ENCODE results near the gene NRXN2.

GRCh38 chr11:64560139-64560771 lies 162.7 kb downstream of the NRXN2 start:
- no peak for TF ChIP-seq ZNF280D (CRISPR knock-in tag; IDR thresholded peaks at IDR 0.05)
- TF ChIP-seq RAD51 (IDR thresholded peaks at IDR 0.05; ENCODE audit: borderline replicate concordance): no peak
- TF ChIP-seq CHD2 (IDR thresholded peaks at IDR 0.05; ENCODE audit: low read depth, low read length): no peak
- TF ChIP-seq, protein P1, sequence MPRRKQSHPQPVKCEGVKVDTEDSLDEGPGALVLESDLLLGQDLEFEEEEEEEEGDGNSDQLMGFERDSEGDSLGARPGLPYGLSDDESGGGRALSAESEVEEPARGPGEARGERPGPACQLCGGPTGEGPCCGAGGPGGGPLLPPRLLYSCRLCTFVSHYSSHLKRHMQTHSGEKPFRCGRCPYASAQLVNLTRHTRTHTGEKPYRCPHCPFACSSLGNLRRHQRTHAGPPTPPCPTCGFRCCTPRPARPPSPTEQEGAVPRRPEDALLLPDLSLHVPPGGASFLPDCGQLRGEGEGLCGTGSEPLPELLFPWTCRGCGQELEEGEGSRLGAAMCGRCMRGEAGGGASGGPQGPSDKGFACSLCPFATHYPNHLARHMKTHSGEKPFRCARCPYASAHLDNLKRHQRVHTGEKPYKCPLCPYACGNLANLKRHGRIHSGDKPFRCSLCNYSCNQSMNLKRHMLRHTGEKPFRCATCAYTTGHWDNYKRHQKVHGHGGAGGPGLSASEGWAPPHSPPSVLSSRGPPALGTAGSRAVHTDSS (CRISPR knock-in tag; conservative IDR thresholded peaks at IDR 0.05): no peak
- no peak for TF ChIP-seq ZNF580 (CRISPR knock-in tag; IDR thresholded peaks at IDR 0.05; ENCODE audit: borderline replicate concordance, low read depth)
- no peak for TF ChIP-seq MXD1 (CRISPR knock-in tag; IDR thresholded peaks at IDR 0.05)
- TF ChIP-seq FOXK2 (IDR thresholded peaks at IDR 0.05): no peak
- TF ChIP-seq TRIM24 (CRISPR knock-in tag; IDR thresholded peaks at IDR 0.05): no peak
- TF ChIP-seq, protein P2, sequence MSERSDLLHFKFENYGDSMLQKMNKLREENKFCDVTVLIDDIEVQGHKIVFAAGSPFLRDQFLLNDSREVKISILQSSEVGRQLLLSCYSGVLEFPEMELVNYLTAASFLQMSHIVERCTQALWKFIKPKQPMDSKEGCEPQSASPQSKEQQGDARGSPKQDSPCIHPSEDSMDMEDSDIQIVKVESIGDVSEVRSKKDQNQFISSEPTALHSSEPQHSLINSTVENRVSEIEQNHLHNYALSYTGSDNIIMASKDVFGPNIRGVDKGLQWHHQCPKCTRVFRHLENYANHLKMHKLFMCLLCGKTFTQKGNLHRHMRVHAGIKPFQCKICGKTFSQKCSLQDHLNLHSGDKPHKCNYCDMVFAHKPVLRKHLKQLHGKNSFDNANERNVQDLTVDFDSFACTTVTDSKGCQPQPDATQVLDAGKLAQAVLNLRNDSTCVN (CRISPR knock-in tag; IDR thresholded peaks at IDR 0.05; ENCODE audit: borderline replicate concordance): no peak
- TF ChIP-seq POLR2AphosphoS5 (IDR thresholded peaks at IDR 0.05; ENCODE audit: low read depth, low read length): no peak
- TF ChIP-seq PCBP1 (IDR thresholded peaks at IDR 0.05; ENCODE audit: borderline replicate concordance, low read depth, low read length): no peak
- no peak for TF ChIP-seq SNRNP70 (IDR thresholded peaks at IDR 0.05; ENCODE audit: low read depth, low read length)
- TF ChIP-seq, protein P3, sequence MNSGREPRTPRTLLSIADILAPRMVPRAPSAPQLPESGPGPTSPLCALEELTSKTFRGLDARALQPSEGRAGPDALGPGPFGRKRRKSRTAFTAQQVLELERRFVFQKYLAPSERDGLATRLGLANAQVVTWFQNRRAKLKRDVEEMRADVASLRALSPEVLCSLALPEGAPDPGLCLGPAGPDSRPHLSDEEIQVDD (CRISPR knock-in tag; IDR thresholded peaks at IDR 0.05; ENCODE audit: borderline replicate concordance): no peak
